ENCODE measurements around the gene KIF2A.

The KIF2A gene

DNA sequence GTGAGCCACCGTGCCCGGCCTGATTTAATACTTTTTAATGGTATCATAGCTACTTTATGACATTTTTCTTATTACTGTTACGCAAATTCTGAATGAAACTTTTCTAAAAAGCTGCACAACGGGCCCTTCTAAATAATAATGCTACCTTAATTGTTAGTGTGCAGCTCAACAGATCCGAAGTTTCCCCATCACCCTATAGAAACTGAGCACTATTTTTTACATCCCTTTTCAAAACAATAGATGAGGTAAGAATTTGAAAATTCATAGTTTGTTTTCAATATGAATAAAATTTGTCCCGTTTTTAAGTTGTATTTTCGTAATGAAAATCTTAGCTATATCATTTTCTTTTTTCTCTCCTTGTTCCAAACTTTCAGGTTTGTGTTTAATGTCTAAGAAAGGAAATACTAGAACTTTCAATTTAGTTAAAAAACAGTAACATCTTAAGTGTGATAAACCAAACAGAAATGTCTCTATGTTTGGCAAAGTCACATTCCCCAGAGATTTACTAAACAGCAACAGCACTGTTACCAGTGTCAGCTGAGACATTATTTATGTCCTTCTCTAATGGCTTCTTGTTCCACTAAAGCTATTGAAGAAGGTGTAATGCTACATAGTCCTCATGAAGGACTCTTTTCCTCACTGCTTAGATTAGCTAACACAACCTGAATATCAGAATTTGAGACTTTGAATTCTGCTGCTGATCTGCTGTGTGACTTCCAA is 22.9 kb downstream of the KIF2A start:
- DNase-seq (ENCODE audit: low read depth, low spot score) = no peak
- TF ChIP-seq, protein P1, sequence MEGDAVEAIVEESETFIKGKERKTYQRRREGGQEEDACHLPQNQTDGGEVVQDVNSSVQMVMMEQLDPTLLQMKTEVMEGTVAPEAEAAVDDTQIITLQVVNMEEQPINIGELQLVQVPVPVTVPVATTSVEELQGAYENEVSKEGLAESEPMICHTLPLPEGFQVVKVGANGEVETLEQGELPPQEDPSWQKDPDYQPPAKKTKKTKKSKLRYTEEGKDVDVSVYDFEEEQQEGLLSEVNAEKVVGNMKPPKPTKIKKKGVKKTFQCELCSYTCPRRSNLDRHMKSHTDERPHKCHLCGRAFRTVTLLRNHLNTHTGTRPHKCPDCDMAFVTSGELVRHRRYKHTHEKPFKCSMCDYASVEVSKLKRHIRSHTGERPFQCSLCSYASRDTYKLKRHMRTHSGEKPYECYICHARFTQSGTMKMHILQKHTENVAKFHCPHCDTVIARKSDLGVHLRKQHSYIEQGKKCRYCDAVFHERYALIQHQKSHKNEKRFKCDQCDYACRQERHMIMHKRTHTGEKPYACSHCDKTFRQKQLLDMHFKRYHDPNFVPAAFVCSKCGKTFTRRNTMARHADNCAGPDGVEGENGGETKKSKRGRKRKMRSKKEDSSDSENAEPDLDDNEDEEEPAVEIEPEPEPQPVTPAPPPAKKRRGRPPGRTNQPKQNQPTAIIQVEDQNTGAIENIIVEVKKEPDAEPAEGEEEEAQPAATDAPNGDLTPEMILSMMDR (IDR thresholded peaks at IDR 0.05; ENCODE audit: low read depth, low read length) = no peak
- no peak overlapping the region for H3K4me3 ChIP-seq (ENCODE audit: low read depth, low read length)
- in situ Hi-C loops (cut with HindIII; ENCODE audit: low sequenced_read_pairs) = no loop called here

DNA sequence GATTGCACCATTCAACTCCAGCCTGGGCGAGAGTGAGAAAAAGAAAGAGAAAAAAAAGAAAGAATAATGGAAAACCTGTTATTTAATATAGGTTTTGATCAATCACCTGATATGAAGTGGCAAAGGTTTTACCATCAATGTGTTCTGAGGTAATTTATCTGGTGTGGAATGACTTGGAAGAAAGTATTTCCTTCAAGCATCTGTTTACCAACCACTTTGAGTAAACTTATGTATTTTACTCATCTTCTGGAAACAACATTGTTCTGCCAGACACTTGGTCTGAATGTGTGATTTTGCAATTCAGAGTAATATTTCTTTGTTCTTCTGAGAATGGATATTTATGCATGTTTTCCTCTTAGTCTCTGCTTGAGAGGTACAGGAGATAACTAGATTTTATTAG is 24.3 kb downstream of the KIF2A start:
- DNase-seq (ENCODE audit: low read depth, low spot score) = no peak
- H3K4me3 ChIP-seq (ENCODE audit: low read depth, low read length) = no peak overlapping the region
- in situ Hi-C loops (cut with HindIII; ENCODE audit: low sequenced_read_pairs) = no loop called here
- TF ChIP-seq, protein P1 (IDR thresholded peaks at IDR 0.05; ENCODE audit: low read depth, low read length) = no peak

DNA sequence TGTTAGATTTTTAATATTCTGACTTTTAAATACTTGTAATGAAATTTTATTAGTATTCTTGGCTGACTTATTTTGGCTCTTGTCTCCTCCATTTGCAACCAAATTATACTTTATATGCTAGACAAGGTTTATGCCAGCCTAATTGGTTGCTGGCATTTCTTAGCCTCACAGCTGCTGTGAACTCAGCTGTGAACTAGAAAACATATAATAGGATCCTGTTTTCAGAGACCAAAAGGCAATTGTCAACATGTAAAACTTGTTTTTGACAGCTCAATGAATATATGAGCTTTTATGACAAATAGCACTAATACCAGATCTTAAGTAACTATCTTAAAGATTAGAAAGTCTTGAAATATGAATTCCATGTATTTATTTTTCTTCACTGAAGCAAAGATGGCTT is 25.9 kb downstream of the KIF2A start:
- DNase-seq (ENCODE audit: low read depth, low spot score) = no peak
- no peak overlapping the region for H3K4me3 ChIP-seq (ENCODE audit: low read depth, low read length)
- TF ChIP-seq, protein P1 (IDR thresholded peaks at IDR 0.05; ENCODE audit: low read depth, low read length) = no peak
- in situ Hi-C loops (cut with HindIII; ENCODE audit: low sequenced_read_pairs) = no loop called here

DNA sequence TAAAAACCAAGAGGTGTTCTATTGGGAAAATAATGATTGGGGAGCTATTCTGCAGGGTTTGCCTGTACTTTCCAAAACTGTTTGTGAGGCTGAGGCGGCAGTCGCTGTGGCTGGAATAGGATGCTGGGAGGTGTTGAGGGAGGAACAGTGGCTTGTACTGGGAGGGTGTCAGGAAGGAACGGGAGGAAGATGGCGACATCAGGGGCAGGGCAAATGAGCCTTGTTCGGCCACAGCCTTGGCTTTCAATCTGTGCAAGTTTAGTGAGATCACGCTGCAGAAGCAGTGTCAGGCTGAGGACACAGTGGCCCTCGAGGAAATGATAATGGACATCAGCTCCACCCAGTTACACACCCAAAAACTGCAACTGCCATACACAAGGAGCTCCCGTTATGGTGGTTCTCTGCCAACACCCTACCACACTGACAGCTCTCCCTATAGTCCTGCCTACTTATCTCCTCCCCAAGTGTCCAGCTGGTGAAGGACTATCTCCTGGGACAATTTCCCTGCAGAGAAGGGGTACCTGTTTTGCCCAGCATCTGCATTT is 27.3 kb downstream of the KIF2A start:
- no peak for DNase-seq (ENCODE audit: low read depth, low spot score)
- in situ Hi-C loops (cut with HindIII; ENCODE audit: low sequenced_read_pairs) = no loop called here
- no peak overlapping the region for H3K4me3 ChIP-seq (ENCODE audit: low read depth, low read length)
- TF ChIP-seq, protein P1 (IDR thresholded peaks at IDR 0.05; ENCODE audit: low read depth, low read length) = no peak

DNA sequence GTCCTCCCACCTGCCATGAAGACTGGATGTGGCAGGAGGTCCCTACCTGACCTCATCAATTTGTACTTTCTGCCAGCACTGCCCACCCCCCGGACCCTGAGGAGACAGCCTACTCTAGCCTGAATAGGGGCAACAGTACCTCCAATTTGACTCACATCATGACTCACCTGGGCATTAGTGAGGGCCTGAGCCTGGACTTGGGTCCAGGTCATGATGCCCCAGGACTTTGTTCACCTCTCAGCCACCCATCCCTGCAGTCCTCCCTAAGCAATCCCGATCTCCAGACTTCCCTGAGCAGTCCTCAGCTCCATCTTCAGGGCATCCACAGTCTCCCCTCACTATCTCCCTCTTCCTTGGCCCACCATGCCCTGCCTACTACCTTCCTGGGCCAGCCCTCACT is 28.1 kb downstream of the KIF2A start:
- DNase-seq (ENCODE audit: low read depth, low spot score) = no peak
- TF ChIP-seq, protein P1 (IDR thresholded peaks at IDR 0.05; ENCODE audit: low read depth, low read length) = no peak
- in situ Hi-C loops (cut with HindIII; ENCODE audit: low sequenced_read_pairs) = no loop called here
- H3K4me3 ChIP-seq (ENCODE audit: low read depth, low read length) = no peak overlapping the region

DNA sequence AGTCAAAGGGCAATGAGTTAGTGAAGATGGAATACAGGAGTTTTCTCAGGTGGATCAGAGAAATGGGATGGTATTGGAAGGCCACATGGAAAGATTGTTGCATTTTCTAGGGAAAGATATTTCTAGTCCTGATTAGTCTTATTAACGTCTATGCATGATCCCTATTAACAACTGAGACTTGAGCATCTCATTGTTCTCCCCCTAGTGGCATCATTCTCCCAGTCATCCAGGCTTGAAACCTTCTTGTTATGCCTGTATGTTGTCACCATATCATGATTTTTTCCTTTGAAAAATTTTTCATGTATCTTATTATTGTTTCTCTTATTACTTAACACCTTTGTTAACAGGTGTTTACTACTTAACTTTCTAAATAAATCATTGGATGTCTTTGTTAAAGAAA is 34.4 kb downstream of the KIF2A start:
- DNase-seq (ENCODE audit: low read depth, low spot score) = peak; percentile 11
- TF ChIP-seq, protein P1 (IDR thresholded peaks at IDR 0.05; ENCODE audit: low read depth, low read length) = peak; percentile 55

More for the DNA sequence above, 34.4 kb downstream of the KIF2A start:
- no peak overlapping the region for H3K4me3 ChIP-seq (ENCODE audit: low read depth, low read length)
- in situ Hi-C loops (cut with HindIII; ENCODE audit: low sequenced_read_pairs) = no loop called here
